ENCODE results near the gene STH. TPM values are rescaled to one million over a fixed set of nuclear protein-coding genes. Genes with fewer than 3 reads are reported as not detected.
"Not testable (repeated sequence)": the region's sequence is repeated elsewhere in the genome, so short reads cannot be mapped to it uniquely, and the experiment has no call there.

The STH gene
- total RNA-seq, 1 donor from 2014 or later, result not detected

GRCh38 chr17:45952814-45953320, 46.2 kb upstream of the STH start:
- intact Hi-C loops (cut with DNase I), result no loop called here
- Histone ChIP-seq H3K27me3 (ENCODE audit: low read depth) (peaks cover 22% of the 10 kb centered on the region), H3K9me3 (no peaks in the 10 kb centered on the region), H3K4me3 (no peak overlapping the region), H3K27ac (no peak overlapping the region), H3K36me3 (no peaks in the 10 kb centered on the region), H3K4me1 (peaks cover 11% of the 10 kb centered on the region)
- DNase-seq, result no peak
- ATAC-seq, result no peak
- TF ChIP-seq CTCF (IDR thresholded peaks at IDR 0.05), result no peak

GRCh38 chr17:45953561-45953960, 45.5 kb upstream of the STH start:
- no peak for ATAC-seq
- intact Hi-C loops (cut with DNase I), result no loop called here
- Histone ChIP-seq H3K9me3 (no peaks in the 10 kb centered on the region), H3K27me3 (ENCODE audit: low read depth) (peaks cover 22% of the 10 kb centered on the region), H3K4me3 (no peak overlapping the region), H3K27ac (no peak overlapping the region), H3K36me3 (no peaks in the 10 kb centered on the region), H3K4me1 (peaks cover 10% of the 10 kb centered on the region)
- TF ChIP-seq CTCF (IDR thresholded peaks at IDR 0.05), result no peak
- DNase-seq, result no peak

GRCh38 chr17:45954914-45955313, 44.1 kb upstream of the STH start:
- Histone ChIP-seq H3K27me3 (ENCODE audit: low read depth) (peaks cover 11% of the 10 kb centered on the region), H3K36me3 (no peaks in the 10 kb centered on the region), H3K4me1 (no peaks in the 10 kb centered on the region), H3K27ac (no peak overlapping the region), H3K4me3 (no peak overlapping the region), H3K9me3 (no peaks in the 10 kb centered on the region)
- no peak for TF ChIP-seq CTCF (IDR thresholded peaks at IDR 0.05)
- DNase-seq (no peak), ATAC-seq (no peak)
- intact Hi-C loops (cut with DNase I), result no loop called here

GRCh38 chr17:45955326-45955725, 43.7 kb upstream of the STH start:
- Histone ChIP-seq H3K4me1 (no peaks in the 10 kb centered on the region), H3K4me3 (no peak overlapping the region), H3K9me3 (no peaks in the 10 kb centered on the region), H3K27ac (no peak overlapping the region), H3K27me3 (ENCODE audit: low read depth) (peaks cover 7% of the 10 kb centered on the region), H3K36me3 (no peaks in the 10 kb centered on the region)
- no peak for TF ChIP-seq CTCF (IDR thresholded peaks at IDR 0.05)
- ATAC-seq (no peak), DNase-seq (no peak)
- intact Hi-C loops (cut with DNase I), result no loop called here

DNA sequence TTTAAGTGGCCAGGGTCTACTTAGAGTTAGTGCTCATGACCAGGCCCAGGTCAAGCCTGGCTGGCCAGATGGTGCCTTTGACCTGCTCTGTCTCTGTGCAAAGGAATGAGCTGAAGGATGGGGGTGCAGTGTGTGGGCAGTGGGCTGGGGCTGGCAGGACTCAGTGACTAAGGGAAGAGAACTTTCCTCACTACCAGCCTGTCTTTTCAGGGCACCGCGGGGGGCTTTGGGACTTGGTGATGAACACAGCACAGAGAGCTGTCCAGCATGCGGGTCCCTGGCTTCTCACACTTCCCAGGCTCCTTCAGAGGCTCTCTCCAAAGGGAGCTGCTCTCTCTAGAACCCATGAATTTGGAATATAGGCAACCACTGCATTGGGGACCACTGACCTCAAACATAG, 43.0 kb upstream of the STH start:
- no peak for TF ChIP-seq CTCF (IDR thresholded peaks at IDR 0.05)
- no peak for DNase-seq
- H3K27me3 ChIP-seq (ENCODE audit: low read depth), result no peaks in the 10 kb centered on the region
- intact Hi-C loops (cut with DNase I), result no loop called here
- H3K4me3 ChIP-seq, result no peak overlapping the region
- ATAC-seq, result no peak
- H3K36me3 ChIP-seq, result no peaks in the 10 kb centered on the region
- no peaks in the 10 kb centered on the region for H3K9me3 ChIP-seq
- H3K27ac ChIP-seq, result no peak overlapping the region
- no peaks in the 10 kb centered on the region for H3K4me1 ChIP-seq

- H3K4me1 ChIP-seq; H3K27me3 ChIP-seq (ENCODE audit: low read depth); ATAC-seq; DNase-seq; H3K36me3 ChIP-seq; H3K9me3 ChIP-seq; intact Hi-C loops (cut with DNase I); H3K4me3 ChIP-seq; H3K27ac ChIP-seq: not testable (repeated sequence)
These were observed 42.3 kb upstream of the STH start for GRCh38 chr17:45956746-45957145.
